CD4-positive, alpha-beta T cell treated with Interleukin-6 at 100 ng/mL for 8 hours (primary cell): ENCODE data around the gene ASTN2.

Source experiments
- DNase-seq: peaks from one replicate; pipeline ENCODE4 v3.0.0-alpha.2; 2020; ENCODE audit warnings: mixed read lengths, low spot score

The ASTN2 gene

GRCh38 chr9:116387934-116388698, 1026.7 kb downstream of the ASTN2 start:
- DNase-seq: no peak

- DNase-seq: no peak
Measured at GRCh38 chr9:116383936-116384335, 1030.9 kb downstream of the ASTN2 start.

GRCh38 chr9:116383133-116383532, 1031.7 kb downstream of the ASTN2 start:
- DNase-seq: no peak

- DNase-seq: no peak
Measured at GRCh38 chr9:116382053-116382452, 1032.8 kb downstream of the ASTN2 start.

- no peak for DNase-seq
Measured at GRCh38 chr9:116381350-116381749, 1033.5 kb downstream of the ASTN2 start.

GRCh38 chr9:116380496-116380995, 1034.3 kb downstream of the ASTN2 start:
- no peak for DNase-seq

GRCh38 chr9:116379821-116380220, 1035.0 kb downstream of the ASTN2 start:
- DNase-seq: no peak

- no peak for DNase-seq
Measured at GRCh38 chr9:116378873-116379272, 1036.0 kb downstream of the ASTN2 start.

- no peak for DNase-seq
Measured at GRCh38 chr9:116377179-116377798, 1037.6 kb downstream of the ASTN2 start.
